Epithelial cell of esophagus (primary cell): Measurements from ENCODE around the gene ABRACL.
A peak's percentile ranks its signal among the peaks of the same experiment; 100 is the strongest.

Experiments
- DNase-seq: peaks from one replicate; pipeline ENCODE4 v3.0.0; 2010; ENCODE audit warnings: low read depth
- H3K4me3 ChIP-seq: 2 replicates; pipeline ENCODE4 v1.5.1; 2011; ENCODE audit warnings: mild to moderate bottlenecking, low read length, control low read depth
- CTCF ChIP-seq: IDR thresholded peaks from 2 replicates; pipeline ENCODE4 v1.5.1; 2011; ENCODE audit warnings: low read depth, mild to moderate bottlenecking, low read length, control low read depth, inconsistent platforms; ENCODE audit not compliant: insufficient read depth; ENCODE audit errors: missing control alignments

ABRACL gene

GRCh38 chr6:138997136-138997535 is 31.4 kb upstream of the ABRACL start:
- DNase-seq: no peak
- no peak for TF ChIP-seq CTCF
- no peak overlapping the region for H3K4me3 ChIP-seq

GRCh38 chr6:138999949-139000725 is 28.4 kb upstream of the ABRACL start:
- DNase-seq: peak; percentile 18
- no peak for TF ChIP-seq CTCF
- no peak overlapping the region for H3K4me3 ChIP-seq

- no peak overlapping the region for H3K4me3 ChIP-seq
- no peak for TF ChIP-seq CTCF
- no peak for DNase-seq
Measured at GRCh38 chr6:139003751-139004150, 24.8 kb upstream of the ABRACL start.

GRCh38 chr6:139006477-139006876 is 22.1 kb upstream of the ABRACL start:
- DNase-seq: no peak
- H3K4me3 ChIP-seq: no peak overlapping the region
- no peak for TF ChIP-seq CTCF

- no peak for TF ChIP-seq CTCF
- no peak for DNase-seq
Measured at GRCh38 chr6:139007428-139007827, 21.1 kb upstream of the ABRACL start.

GRCh38 chr6:139008117-139008516 is 20.4 kb upstream of the ABRACL start:
- no peak for TF ChIP-seq CTCF
- DNase-seq: no peak
- H3K4me3 ChIP-seq: no peak overlapping the region

More at GRCh38 chr6:139007428-139007827, 21.1 kb upstream of the ABRACL start:
- H3K4me3 ChIP-seq: no peak overlapping the region

- DNase-seq: no peak
- TF ChIP-seq CTCF: no peak
- H3K4me3 ChIP-seq: no peak overlapping the region
Measured at GRCh38 chr6:139010674-139011073, 17.9 kb upstream of the ABRACL start.
